ENCODE results near the gene ZNF438.
"Not testable (repeated sequence)": the region's sequence is repeated elsewhere in the genome, so short reads cannot be mapped to it uniquely, and the experiment has no call there.

The ZNF438 gene

GRCh38 chr10:30935078-30935477, 96.6 kb downstream of the ZNF438 start:
- no peak for TF ChIP-seq CTCF (IDR thresholded peaks at IDR 0.05; ENCODE audit: extremely low read depth, insufficient read depth, missing control alignments)
- DNase-seq (ENCODE audit: low spot score): no peak
- in situ Hi-C loops (cut with MboI; ENCODE audit: low pct_unique_long_range_greater_than_20kb, low sequenced_read_pairs, unreplicated experiment): no loop called here

GRCh38 chr10:30931094-30931493, 100.6 kb downstream of the ZNF438 start:
- in situ Hi-C loops (cut with MboI; ENCODE audit: low pct_unique_long_range_greater_than_20kb, low sequenced_read_pairs, unreplicated experiment): no loop called here
- peak; percentile 37 for DNase-seq (ENCODE audit: low spot score)
- no peak for TF ChIP-seq CTCF (IDR thresholded peaks at IDR 0.05; ENCODE audit: extremely low read depth, insufficient read depth, missing control alignments)

- no peak for DNase-seq (ENCODE audit: low spot score)
- in situ Hi-C loops (cut with MboI; ENCODE audit: low pct_unique_long_range_greater_than_20kb, low sequenced_read_pairs, unreplicated experiment): no loop called here
- no peak for TF ChIP-seq CTCF (IDR thresholded peaks at IDR 0.05; ENCODE audit: extremely low read depth, insufficient read depth, missing control alignments)
Measured at GRCh38 chr10:30929901-30930520, 101.7 kb downstream of the ZNF438 start.

GRCh38 chr10:30929311-30929729, 102.3 kb downstream of the ZNF438 start:
- DNase-seq (ENCODE audit: low spot score); in situ Hi-C loops (cut with MboI; ENCODE audit: low pct_unique_long_range_greater_than_20kb, low sequenced_read_pairs, unreplicated experiment): not testable (repeated sequence)

GRCh38 chr10:30928742-30929141, 102.9 kb downstream of the ZNF438 start:
- TF ChIP-seq CTCF (IDR thresholded peaks at IDR 0.05; ENCODE audit: extremely low read depth, insufficient read depth, missing control alignments): no peak
- DNase-seq (ENCODE audit: low spot score): peak; percentile 33
- in situ Hi-C loops (cut with MboI; ENCODE audit: low pct_unique_long_range_greater_than_20kb, low sequenced_read_pairs, unreplicated experiment): no loop called here

- in situ Hi-C loops (cut with MboI; ENCODE audit: low pct_unique_long_range_greater_than_20kb, low sequenced_read_pairs, unreplicated experiment): no loop called here
- no peak for TF ChIP-seq CTCF (IDR thresholded peaks at IDR 0.05; ENCODE audit: extremely low read depth, insufficient read depth, missing control alignments)
- no peak for DNase-seq (ENCODE audit: low spot score)
Measured at GRCh38 chr10:30918651-30919050, 113.0 kb downstream of the ZNF438 start.

- TF ChIP-seq CTCF (IDR thresholded peaks at IDR 0.05; ENCODE audit: extremely low read depth, insufficient read depth, missing control alignments): no peak
- DNase-seq (ENCODE audit: low spot score): no peak
- in situ Hi-C loops (cut with MboI; ENCODE audit: low pct_unique_long_range_greater_than_20kb, low sequenced_read_pairs, unreplicated experiment): no loop called here
Measured at GRCh38 chr10:30917789-30918188, 113.9 kb downstream of the ZNF438 start.
